KMS-11 (cell line): Measurements from ENCODE around the gene KAZN.

Experiments
- H2AFZ ChIP-seq: fragments of 200-600 bp; sonication (generic); 2 replicates; pipeline ENCODE4 v1.6.1; 2016; ENCODE audit warnings: antibody characterized with exemption, mixed run types, low read depth
- H3K27ac ChIP-seq: fragments of 200-600 bp; sonication (generic); 2 replicates; pipeline ENCODE4 v1.6.1; 2016; ENCODE audit warnings: mild to moderate bottlenecking, mixed run types
- H3K27me3 ChIP-seq: fragments of 200-600 bp; sonication (generic); 2 replicates; pipeline ENCODE4 v1.6.1; 2017; ENCODE audit warnings: mild to moderate bottlenecking, low read depth, mixed run types, moderate library complexity; ENCODE audit not compliant: insufficient read depth
- H3K36me3 ChIP-seq: fragments of 200-600 bp; sonication (generic); 2 replicates; pipeline ENCODE4 v1.6.1; 2017; ENCODE audit warnings: mild to moderate bottlenecking, mixed run types; ENCODE audit not compliant: insufficient read depth
- H3K4me1 ChIP-seq: fragments of 200-600 bp; sonication (generic); 2 replicates; pipeline ENCODE4 v1.6.1; 2016; ENCODE audit warnings: mild to moderate bottlenecking, low read depth, mixed run types; ENCODE audit not compliant: poor library complexity, severe bottlenecking
- H3K4me2 ChIP-seq: fragments of 200-600 bp; sonication (generic); 2 replicates; pipeline ENCODE4 v1.7.0; 2016; ENCODE audit warnings: mild to moderate bottlenecking, mixed run types
- H3K4me3 ChIP-seq: fragments of 200-600 bp; sonication (generic); IDR thresholded peaks from 2 replicates; pipeline ENCODE4 v1.6.1; 2017; ENCODE audit warnings: low read depth, low read length, mixed read lengths; ENCODE audit not compliant: insufficient read depth
- H3K79me2 ChIP-seq: fragments of 200-600 bp; sonication (generic); 2 replicates; pipeline ENCODE4 v1.6.1; 2016; ENCODE audit warnings: low read depth, mixed run types; ENCODE audit not compliant: insufficient read depth
- H3K9ac ChIP-seq: fragments of 200-600 bp; sonication (generic); 2 replicates; pipeline ENCODE4 v1.6.1; 2016; ENCODE audit warnings: mild to moderate bottlenecking, mixed run types
- H4K20me1 ChIP-seq: fragments of 200-600 bp; sonication (generic); 2 replicates; pipeline ENCODE4 v1.6.1; 2016; ENCODE audit warnings: mild to moderate bottlenecking, mixed run types; ENCODE audit not compliant: insufficient read depth
- TF ChIP-seq, protein P1 (sequence below): fragments of 200-600 bp; sonication (generic); conservative IDR thresholded peaks from 2 replicates; pipeline ENCODE4 v1.6.1; 2017; ENCODE audit warnings: low read depth, mild to moderate bottlenecking, antibody characterized with exemption, low read length, moderate library complexity, mixed read lengths

The KAZN gene

DNA sequence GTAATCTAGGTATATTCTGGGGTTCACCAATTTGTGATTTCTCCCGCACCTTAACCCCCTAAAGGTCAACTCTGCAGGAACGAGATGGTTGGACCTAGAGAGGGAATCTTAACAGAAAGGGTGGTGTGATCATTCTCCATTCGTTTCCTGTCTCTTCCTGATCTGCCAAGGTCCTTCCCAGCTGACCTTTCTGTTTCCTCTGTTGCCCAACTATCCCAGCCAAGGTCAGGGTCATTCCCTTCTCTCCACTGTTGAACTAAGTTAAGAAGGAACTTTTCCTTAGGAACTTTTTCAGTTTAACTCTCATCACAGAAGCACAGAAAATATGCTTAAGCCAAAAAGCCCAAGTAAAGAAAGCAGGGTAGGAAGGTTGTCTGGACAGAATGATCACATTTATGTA, 49.3 kb downstream of the KAZN start:
- Histone ChIP-seq H3K27me3 (no peaks in the 10 kb centered on the region; the same call in 1 of the 2 replicates), H2AFZ (no peak overlapping the region), H3K27ac (no peak overlapping the region), H3K79me2 (no peaks in the 10 kb centered on the region), H4K20me1 (no peaks in the 10 kb centered on the region), H3K4me3 (no peak overlapping the region), H3K9ac (no peak overlapping the region), H3K4me2 (no peak overlapping the region), H3K36me3 (no peaks in the 10 kb centered on the region), H3K4me1 (no peaks in the 10 kb centered on the region)
- TF ChIP-seq, protein P1, sequence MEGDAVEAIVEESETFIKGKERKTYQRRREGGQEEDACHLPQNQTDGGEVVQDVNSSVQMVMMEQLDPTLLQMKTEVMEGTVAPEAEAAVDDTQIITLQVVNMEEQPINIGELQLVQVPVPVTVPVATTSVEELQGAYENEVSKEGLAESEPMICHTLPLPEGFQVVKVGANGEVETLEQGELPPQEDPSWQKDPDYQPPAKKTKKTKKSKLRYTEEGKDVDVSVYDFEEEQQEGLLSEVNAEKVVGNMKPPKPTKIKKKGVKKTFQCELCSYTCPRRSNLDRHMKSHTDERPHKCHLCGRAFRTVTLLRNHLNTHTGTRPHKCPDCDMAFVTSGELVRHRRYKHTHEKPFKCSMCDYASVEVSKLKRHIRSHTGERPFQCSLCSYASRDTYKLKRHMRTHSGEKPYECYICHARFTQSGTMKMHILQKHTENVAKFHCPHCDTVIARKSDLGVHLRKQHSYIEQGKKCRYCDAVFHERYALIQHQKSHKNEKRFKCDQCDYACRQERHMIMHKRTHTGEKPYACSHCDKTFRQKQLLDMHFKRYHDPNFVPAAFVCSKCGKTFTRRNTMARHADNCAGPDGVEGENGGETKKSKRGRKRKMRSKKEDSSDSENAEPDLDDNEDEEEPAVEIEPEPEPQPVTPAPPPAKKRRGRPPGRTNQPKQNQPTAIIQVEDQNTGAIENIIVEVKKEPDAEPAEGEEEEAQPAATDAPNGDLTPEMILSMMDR = no peak

GRCh38 chr1:14648391-14648790, 49.9 kb downstream of the KAZN start:
- no peak overlapping the region for H3K4me3 ChIP-seq
- H3K4me2 ChIP-seq = no peak overlapping the region
- TF ChIP-seq, protein P1 = no peak
- H3K27me3 ChIP-seq = peaks cover under 1% of the 10 kb centered on the region; the same call in 1 of the 2 replicates
- no peaks in the 10 kb centered on the region for H4K20me1 ChIP-seq
- H2AFZ ChIP-seq = no peak overlapping the region
- H3K4me1 ChIP-seq = no peaks in the 10 kb centered on the region
- H3K27ac ChIP-seq = no peak overlapping the region
- no peaks in the 10 kb centered on the region for H3K36me3 ChIP-seq
- H3K79me2 ChIP-seq = no peaks in the 10 kb centered on the region
- H3K9ac ChIP-seq = no peak overlapping the region

DNA sequence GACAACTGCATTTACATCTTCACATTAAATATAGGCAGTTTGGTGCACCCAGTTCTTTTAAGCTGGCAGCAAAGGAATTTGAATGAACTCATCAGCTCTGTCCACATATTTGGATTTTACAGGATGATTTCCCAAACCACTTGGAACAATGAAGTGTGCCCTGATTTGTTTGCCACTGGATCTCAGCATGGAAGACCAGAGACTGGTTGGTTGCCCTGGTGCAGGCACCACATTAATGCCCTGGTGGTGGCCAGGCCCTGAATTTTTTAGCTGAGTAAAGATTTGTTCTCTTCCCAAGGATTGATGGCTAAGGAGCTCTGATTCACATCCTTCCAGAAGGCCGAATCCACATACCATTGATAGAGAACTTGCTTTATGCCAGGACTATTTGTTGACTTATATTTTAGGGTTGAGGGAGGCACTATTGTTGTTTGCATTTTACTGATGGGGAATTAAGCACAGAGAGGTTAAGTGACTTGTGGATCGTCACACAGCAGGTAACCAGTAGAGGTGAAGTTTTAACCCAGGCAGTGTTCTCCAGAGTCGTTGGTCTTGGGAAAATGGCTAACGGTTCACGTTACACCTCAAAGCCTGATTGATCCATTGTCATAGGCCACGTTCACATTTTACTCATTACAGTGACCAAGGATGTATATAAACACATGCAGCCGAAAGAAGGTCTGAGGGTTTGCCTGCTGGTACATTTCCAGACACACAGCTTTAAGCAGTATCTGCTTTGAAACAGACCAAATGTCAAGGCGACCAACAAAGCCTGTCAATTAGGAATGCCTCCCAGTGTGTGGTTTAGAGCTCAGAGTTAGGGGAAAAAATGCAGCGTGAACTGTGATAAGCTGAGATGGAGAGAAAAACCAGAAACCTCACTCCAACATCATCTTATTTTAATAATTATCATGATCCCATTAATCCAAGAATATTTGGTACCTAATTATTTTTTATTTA, 50.7 kb downstream of the KAZN start:
- Histone ChIP-seq H3K4me3 (no peak overlapping the region), H2AFZ (no peak overlapping the region), H3K4me1 (no peaks in the 10 kb centered on the region), H3K36me3 (no peaks in the 10 kb centered on the region), H3K79me2 (no peaks in the 10 kb centered on the region), H3K9ac (no peak overlapping the region), H3K4me2 (no peak overlapping the region), H4K20me1 (no peaks in the 10 kb centered on the region), H3K27ac (no peak overlapping the region), H3K27me3 (peaks cover 2% of the 10 kb centered on the region; the same call in 1 of the 2 replicates)
- TF ChIP-seq, protein P1 = no peak

DNA sequence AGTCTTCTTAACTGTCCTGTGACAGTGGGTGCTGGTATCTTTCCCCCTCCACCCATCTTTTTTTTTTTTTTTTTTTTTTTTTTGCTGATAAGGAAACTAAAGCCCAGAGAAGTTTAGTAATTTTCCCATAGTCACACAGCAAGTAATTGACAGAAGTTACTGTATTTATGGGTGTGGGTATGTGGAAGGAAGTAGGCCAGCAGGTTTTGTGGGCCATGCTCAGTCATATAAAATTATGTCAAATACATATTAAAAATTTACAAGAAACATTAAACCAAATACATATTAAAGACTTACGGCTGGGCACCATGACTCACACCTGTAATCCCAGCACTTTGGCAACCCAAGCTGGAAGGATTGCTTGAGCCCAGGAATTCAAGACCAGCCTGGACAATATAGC, 51.5 kb downstream of the KAZN start:
- Histone ChIP-seq H3K4me3 (no peak overlapping the region), H3K4me2 (no peak overlapping the region), H4K20me1 (no peaks in the 10 kb centered on the region), H3K4me1 (no peaks in the 10 kb centered on the region), H2AFZ (no peak overlapping the region), H3K27me3 (peaks cover 5% of the 10 kb centered on the region; the same call in 1 of the 2 replicates), H3K27ac (no peak overlapping the region), H3K36me3 (no peaks in the 10 kb centered on the region), H3K9ac (no peak overlapping the region), H3K79me2 (no peaks in the 10 kb centered on the region)
- TF ChIP-seq, protein P1 = no peak
